NCI-H1092 (cell line): ENCODE data around the gene RASA1.
"Not testable (repeated sequence)": the region's sequence is repeated elsewhere in the genome, so short reads cannot be mapped to it uniquely, and the experiment has no call there.

ENCODE experiments used
- DNase-seq: peaks from one replicate; lab custom pipeline; 2025; lab: John Stamatoyannopoulos, UW

RASA1 gene

DNA sequence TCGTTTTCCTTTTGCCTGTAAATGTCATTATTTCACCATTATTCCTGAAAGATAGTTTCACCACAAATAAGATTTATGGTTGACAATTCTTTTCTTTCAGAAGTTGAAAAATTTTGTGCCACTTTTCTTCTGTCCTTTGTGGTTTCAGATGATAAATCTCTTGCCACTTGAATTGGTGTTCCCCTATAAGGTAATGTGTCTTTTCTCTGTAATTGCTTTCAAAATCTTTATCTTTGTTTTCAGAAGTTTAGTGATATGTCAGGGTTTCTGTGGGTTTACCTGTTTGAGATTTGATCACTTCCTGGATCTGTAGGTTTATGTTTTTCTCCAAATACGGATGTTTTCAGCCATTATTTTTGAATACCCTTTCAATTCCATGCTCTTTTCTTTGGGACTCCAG lies 14.6 kb downstream of the RASA1 start:
- DNase-seq, result no peak

DNA sequence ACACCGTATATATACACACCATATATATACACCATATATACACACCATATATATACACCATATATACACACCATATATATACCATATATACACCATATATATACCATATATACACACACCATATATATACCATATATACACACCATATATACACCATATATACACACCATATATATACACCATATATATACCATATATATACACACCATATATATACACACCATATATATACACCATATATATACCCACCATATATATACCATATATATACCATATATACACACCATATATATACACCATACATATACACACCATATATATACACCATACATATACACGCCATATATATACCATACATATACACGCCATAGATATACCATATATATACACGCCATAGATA lies 19.6 kb downstream of the RASA1 start:
- DNase-seq, result not testable (repeated sequence)

DNA sequence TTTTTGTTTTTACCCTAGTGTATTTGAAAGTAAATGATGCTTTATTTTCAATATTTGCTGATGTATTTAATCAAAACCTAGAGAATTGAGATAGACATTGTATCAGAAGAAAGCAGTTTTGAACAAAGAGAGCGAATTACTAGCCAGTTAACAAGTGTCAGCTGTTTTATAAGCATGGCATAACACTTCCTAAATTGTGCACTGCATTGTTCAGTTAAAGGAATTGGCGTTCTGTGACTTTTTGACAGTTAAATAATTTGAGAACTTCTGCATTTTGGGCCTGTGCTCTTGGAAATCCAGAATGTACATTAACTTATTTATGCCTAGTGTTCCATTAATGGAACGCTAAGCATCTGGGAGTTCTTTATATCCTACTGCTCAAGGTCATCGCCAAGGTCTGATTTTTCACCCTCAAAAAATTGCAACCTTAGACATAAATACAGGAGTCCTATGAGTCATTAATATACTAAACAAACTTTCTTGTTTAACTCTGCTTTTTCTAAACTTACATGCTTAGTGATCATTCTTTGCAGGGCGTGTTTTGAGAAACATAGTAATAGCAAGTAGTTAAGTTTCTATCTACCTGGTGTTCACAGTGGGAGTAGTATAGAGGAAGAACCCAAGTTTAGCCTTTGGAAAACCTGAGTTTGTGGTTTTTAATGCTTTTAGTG lies 31.1 kb downstream of the RASA1 start:
- DNase-seq, result no peak

DNA sequence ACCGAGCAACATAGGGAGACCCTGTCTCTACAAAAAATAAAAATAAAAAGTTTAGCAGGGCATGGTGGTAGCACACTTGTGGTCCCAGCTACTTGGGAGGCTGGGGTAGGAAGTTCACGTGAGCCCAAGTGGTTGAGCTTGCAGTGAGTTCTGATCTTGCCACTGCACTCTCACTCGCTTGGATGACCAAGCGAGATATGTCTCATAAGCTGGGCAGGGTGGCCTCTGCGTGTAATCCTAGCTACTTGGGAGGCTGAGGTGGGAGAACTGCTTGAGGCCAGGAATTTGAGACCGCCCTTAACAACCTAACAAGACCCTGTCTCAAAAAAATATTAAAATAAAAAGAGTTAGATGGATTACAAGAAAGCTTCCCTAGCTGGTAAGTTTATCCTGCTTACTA lies 32.5 kb downstream of the RASA1 start:
- no peak for DNase-seq

DNA sequence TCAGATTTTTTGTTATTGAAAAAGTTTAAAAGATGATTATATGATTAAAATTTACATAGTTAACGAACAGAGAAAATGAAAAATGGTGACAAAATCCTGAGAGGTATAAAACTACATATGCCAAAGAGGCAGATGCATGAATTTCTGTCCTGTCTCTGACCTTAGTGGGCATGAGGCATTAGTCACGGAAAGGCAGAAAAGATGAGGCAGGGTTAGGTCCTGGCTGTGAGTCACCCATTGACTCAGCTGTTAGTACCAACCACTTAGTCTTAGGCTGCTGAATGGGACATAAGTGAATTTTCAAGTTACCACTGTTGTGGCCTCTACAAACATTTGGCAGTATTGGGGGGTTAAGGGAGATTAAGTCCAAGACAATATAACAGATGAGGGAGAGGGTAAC lies 33.1 kb downstream of the RASA1 start:
- DNase-seq, result no peak

DNA sequence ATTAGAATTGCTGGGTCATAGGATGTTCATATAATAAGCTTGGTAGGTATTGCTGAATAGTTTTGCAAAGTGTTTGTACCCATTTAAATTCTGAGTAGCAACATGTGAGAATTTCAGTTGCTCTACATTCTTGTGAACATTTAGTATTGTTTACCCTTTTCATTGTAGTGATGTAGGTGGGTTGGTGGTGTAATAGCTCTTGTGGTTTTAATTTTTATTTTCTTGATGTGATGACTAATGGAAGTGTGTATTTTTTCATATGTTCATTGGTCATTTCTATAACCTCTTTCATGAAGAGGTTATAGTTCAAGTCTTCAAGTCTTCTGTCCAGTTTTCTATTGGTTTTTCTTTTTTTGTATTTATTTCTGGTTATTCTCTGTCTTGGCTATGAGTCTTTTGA lies 34.4 kb downstream of the RASA1 start:
- no peak for DNase-seq

DNA sequence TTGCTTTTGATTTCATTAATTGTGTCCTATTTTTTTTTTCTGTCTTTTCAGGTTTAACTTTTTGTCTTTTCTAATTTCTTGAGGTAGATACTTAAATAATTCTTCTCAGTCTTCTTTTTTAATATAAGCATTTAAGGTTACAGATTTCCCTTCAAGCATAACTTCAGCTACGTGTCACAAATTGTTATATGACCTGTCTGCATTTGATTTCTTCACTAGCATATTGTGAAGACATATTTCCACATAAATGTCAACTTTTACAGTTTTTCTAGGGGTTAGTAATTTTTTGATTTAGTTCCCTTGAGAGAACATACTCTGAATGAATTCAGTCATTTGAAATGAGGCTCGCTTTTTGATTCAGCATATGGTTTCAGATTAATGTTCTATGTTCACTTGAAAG lies 35.6 kb downstream of the RASA1 start:
- DNase-seq, result no peak

DNA sequence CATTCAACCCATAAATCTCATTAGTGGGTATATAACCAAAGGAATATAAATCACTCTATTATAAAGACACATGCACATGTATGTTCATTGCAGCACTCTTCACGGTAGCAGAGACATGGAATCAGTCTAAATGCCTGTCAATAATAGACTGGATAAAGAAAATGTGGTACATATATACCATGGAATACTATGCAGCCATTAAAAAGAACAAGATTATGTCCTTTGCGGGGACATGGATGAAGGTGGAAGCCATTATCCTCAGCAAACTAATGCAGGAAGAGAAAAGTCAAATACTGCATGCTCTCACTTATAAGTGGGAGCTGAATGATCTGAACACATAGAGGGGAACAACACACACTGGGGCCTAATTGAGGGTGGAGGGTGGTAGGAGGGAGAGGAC lies 38.4 kb downstream of the RASA1 start:
- not testable (repeated sequence) for DNase-seq

DNA sequence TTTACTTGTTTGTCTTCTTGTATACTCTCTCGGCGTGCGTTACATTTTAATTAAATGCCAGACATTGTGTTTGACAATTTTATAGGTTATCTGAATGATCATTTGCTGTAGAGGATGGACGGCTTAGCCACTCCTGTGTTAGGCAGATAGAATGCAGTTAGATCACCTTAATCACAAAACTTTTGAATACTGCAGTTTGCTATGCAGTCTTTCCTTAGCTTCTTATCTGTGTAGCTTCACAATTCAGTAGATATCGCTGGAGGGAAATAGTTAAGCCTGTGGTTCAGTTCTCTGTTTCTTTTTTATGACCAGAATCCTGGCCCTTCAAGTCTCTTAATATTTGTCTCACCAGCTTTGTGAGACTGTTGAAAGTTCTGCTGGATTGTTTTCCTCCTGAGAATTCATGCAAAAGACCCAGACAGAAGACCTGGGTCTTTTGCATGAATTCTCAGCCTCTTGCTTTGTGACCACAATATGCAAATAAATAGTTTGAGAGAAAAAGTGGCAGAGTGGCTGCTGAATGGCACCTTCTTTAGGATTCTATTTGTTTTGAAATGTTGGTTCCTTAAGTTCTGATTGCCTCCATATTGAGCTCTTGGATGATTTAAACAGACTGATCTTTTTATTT lies 40.2 kb downstream of the RASA1 start:
- DNase-seq, result no peak

DNA sequence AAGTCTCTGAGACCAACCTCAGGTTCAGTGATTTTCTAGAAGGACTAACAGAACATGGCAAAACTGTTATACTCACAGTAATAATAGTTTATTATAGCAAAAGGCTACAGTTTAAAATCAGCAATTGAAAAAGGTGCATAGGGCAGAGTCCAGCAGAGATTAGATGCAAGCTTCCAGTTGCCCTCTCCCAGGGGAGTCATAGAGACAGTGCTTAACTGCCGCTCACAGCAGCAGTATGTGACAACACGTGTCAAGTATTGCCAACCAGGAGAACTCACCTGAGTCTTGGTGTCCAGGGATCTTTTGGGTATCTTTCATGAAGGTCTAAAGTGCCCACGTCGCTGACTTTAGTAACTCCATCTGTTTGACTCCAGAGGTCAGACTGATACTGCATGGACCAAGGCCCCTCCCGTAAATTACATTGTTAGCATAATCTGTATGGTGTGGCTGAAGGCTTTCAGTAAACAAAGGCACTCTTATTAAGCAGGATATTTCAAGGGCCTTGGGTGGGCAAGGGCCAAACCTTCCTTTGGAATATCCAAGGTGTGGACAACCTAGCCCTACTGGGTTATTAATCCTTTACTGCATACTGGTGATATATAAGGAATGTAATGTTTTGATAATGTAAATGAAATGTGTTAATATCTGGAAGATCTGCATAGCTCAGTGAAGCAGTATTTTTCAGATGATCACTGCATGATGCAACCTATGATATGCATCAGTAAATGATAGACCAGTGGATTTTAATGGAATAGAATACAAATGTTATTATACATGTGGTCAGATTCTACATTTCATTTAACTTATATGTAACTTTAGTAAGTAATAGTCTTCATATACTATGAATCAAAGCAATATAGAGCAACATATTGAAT lies 44.0 kb downstream of the RASA1 start:
- no peak for DNase-seq

DNA sequence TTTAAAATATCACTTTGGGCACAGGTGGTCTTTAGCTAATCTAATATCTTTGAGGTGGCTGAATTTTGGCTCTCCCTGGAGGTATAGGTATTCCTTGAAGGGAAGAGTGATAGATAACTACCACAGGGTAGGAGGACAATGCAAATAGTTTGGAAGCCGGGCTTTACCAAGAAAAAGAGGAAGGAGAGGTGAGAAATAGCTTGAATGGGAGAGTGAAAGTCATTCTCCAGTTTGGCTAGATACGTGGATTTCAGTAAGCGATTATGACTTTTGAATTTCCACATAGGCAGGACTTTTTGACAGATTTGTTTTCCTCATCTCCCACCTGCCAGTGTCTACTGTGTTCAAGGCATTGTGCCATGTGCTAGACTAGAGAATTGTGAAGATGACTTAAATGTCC lies 45.5 kb downstream of the RASA1 start:
- no peak for DNase-seq

DNA sequence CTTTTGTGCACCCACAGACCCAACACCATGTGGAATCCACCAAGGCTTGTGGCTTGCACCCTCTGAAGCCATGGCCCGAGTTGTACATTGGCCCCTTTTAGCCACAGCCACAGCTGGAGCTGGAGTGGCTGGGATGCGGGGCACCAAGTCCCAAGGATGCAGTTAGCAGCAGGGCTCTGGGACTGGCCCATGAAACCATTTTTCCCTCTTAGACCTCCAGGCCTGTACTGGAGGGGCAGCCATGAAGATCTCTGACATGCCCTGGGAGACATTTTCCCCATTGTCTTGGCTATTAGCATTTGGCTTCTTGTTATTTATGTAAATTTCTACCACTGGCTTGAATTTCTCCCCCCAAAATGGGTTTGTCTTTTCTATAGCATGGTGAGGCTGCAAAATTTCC lies 51.8 kb downstream of the RASA1 start:
- DNase-seq, result no peak

DNA sequence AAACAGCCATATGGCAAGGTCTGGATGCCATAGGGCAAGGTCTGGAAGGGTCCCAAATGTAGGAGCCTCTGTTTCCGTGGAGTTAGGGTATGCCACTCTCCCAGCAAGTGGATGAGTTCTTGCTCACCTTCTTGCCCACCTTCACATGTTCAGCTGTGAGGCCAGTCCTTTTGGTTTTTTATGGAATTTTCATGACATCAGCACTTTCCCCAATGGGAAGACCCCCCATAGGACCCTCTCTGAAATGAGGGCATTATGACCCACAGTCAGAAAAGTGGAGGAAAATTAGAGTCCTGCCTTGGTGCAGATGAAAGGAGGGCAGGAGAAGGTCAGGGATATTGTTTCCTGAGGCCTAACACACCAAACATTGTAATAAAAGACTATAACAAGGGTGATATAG lies 53.9 kb downstream of the RASA1 start:
- no peak for DNase-seq

DNA sequence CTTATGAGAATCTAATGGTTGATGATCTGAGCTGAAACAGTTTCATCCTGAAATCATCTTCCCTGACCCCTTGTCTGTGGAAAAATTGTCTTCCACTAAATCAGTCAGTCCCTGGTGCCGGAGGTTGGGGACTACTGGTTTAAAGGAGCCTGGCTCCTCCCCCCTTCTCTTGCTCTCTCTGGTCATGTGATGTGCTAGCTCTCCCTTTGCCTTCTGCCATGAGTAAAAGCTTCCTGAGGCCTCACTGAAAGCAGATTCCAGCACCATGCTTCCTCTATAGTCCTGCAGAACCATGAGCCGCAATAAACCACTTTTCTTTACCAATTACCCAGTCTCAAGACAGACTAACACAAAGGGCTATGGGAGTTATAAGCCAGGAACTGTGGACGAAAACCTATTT lies 54.7 kb downstream of the RASA1 start:
- DNase-seq, result no peak

DNA sequence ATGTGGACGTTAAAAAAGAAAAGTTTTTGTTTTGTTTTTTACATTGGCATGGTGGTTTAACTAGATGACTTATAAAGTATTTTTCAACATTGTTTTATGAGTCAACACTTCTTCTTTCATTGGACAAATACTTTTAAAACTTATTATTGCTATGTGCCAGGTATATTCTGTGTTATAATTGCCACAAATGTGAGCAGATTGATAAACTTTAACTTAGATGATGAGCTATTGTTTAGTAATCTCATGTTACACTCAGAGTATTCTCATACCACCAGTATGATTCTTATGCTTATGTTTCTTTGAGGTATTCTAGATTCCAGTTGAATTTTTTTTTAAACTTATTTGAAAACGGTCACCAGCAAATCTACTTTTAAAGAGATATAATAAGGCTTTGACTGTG lies 60.3 kb downstream of the RASA1 start:
- no peak for DNase-seq

DNA sequence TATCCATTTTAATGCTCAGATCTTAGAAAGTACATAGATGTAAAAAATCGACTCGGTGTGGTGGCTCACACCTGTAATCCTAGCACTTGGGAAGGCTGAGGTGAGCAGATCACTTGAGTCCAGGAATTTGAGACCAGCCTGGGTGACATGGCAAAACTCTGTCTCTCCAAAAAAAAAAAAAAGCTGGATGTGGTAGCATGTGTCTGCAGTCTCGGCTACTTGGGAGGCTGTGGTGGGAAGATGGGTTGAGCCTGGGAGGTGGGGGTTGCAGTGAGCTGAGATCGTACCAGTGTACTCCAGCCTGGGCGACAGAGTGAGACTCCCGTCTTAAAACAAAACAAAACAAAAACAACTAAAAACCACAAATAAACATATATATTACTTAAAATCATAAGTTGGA lies 61.4 kb downstream of the RASA1 start:
- no peak for DNase-seq

DNA sequence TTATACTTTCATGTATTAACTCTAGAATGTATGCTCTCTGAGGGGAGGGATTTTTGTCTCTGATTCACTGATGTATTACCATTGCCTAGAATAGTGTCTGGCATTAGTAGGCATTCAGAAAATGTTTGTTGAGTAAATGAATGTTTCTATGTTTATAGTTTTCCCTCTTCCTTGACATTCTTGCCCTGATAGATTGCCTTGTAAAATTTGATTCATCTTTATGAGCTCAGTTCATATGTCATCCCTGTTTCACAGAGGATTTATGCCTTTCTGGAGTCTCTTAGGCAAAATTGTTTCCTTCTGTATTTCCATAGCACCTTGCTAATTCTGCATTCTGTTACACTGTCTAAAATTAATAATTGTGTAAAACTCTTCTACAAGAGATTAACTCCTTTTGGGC lies 72.3 kb downstream of the RASA1 start:
- DNase-seq, result no peak

DNA sequence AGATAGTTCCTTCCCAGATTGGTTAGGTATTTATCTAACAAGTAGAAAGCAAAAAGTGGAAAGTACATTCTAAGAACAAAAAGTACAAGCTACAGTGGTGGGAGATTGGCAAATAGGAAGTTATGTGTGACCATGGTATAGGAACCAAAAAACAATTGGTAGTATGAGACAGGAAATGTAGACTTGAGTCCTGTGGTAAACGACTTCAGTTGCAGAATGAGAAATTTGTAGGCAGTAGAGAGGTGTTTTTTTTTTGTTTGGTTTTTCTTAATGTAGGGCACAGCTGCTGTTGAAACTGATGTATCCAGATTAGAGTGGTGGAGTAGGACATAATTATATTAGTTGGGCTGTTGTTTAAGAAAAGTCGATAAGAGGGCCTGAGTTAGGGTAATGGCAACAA lies 73.0 kb downstream of the RASA1 start:
- DNase-seq, result no peak

DNA sequence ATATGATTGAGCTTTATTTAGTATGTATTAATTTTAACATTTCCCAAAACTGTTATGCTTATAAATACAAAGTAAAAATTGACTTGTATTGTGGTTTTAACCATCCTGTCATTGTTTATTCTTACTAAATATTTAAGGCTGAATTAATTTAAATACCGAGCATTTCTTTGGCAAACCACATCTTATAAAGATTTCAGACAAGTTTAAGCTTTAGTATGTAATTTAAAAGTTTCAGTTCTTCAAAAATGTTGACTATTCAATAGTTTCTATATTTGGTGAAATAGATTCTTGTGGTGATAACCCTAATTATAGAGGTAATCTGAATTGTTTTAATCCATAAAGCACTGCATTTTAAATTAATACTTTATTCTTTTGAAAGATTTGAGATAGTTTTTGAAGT lies 79.6 kb downstream of the RASA1 start:
- DNase-seq, result no peak

DNA sequence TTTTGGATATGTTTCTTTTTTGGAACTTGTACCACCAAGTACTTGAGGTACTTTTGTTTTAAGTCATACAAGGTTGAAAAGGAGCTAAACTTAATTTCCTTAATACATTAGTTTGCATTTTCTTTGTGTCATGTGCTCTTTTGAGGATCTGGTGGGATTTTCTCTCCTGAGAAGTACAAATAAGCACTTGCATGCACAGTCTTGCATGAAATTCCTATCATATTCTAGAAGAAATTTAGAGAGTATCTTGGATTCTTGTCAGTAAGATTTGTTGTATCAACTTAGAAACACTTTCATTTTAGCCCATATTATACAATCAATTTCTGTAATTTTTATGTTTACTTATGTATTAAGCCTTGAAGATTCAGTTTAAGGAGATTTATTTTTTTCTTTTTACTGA lies 80.2 kb downstream of the RASA1 start:
- DNase-seq, result no peak

DNA sequence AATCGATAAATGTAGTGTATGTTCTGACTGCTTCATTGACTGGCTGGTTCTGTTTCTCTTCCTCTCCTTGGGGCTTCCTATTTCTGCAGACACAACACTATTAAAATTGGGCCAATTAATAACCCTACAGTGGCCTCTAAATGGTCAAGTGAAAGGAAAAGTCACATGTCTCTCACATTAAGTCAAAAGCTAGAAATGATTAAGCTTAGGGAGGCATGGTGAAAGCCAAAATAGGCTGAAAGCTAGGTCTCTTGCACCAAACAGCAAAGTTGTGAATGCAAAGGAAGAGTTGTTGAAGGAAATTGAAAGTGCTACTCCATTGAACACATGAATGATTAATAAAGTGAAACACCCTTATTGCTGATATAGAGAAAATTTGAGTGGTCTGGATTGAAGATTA lies 86.8 kb downstream of the RASA1 start:
- no peak for DNase-seq

DNA sequence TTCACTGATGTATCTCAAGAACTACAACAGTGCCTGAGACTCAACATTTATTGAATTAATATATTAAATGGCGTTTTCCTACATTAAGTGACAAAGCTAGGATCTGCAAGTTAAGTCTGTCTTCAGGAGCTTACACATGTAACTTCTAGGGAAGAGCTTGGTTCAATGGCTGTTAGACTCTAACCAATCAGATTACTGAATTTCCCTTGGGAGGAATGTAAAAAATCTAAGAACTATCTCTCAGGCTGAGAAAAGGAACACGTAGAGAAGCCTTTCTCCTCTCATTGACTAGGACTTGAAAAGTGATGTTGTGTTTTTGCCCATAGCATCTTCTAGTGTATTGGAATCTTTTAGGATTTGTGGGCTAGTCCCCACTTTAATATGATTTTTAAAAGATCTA lies 91.4 kb downstream of the RASA1 start:
- no peak for DNase-seq

DNA sequence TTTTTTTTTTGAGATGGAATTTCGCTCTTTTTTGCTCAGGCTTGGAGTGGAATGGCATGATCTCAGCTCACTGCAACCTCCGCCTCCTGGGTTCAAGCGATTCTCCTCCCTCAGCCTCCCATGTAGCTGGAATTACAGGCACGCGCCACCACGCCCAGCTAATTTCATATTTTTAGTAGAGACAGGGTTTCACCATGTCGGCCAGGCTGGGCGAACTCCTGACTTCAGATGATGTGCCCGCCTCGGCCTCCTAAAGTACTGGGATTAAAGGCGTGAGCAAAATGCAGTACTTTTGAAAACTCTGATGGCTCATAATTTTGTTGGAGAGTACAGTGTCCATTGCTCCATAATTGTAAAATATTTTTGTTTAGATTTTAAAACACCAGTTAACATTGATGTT lies 92.4 kb downstream of the RASA1 start:
- no peak for DNase-seq
